H1 (cell line): ENCODE measurements around the gene KRTAP3-2. TPM values are rescaled to one million over a fixed set of nuclear protein-coding genes. Genes with fewer than 3 reads are reported as not detected.

Experiments used
- CTCF ChIA-PET: fragments of 300-600 bp; sonication (Branson Sonifier 250); formaldehyde crosslinking; loops from one replicate; lab custom pipeline; 2021; ENCODE audit not compliant: partially characterized antibody; lab: Charles Lee
- POLR2A ChIA-PET: fragments of 300-600 bp; sonication (Branson Sonifier 250); formaldehyde crosslinking; loops from one replicate; lab custom pipeline; 2021; ENCODE audit warnings: inconsistent platforms; ENCODE audit not compliant: partially characterized antibody; lab: Charles Lee
- DNase-seq, 2 experiments: peaks; one replicate each; pipeline versions ENCODE4 v3.0.0 to v3.0.0-alpha.2; 2010 to 2022; ENCODE audit warnings: low spot score in 2 of 2, low read depth in 1 of 2, mixed read lengths in 1 of 2
- FAIRE-seq: peaks from 2 replicates; lab custom pipeline; 2011; peaks lifted over from hg19 to GRCh38; lab: Jason Lieb, UNC
- H2AFZ ChIP-seq: 2 replicates; pipeline ENCODE4 v1.8.1; 2012; ENCODE audit warnings: low read length, inconsistent platforms
- H2AK5ac ChIP-seq: 2 replicates; pipeline ENCODE4 v1.6.1; 2013; ENCODE audit warnings: low read depth, low read length
- H2BK120ac ChIP-seq: replicated peaks from 2 replicates; pipeline ENCODE3; 2013; ENCODE audit warnings: low read depth, low read length, inconsistent platforms
- H2BK12ac ChIP-seq: 2 replicates; pipeline ENCODE4 v1.6.1; 2013; ENCODE audit warnings: low read depth, low read length
- H2BK15ac ChIP-seq: 2 replicates; pipeline ENCODE4 v1.6.1; 2013; ENCODE audit warnings: low read length
- H2BK20ac ChIP-seq: 2 replicates; pipeline ENCODE4 v1.6.1; 2013; ENCODE audit warnings: low read length
- H2BK5ac ChIP-seq: 2 replicates; pipeline ENCODE4 v1.6.1; 2013; ENCODE audit warnings: low read depth, low read length
- H3K14ac ChIP-seq: 2 replicates; pipeline ENCODE4 v1.6.1; 2013; ENCODE audit warnings: inconsistent platforms; ENCODE audit not compliant: insufficient read length
- H3K18ac ChIP-seq: 2 replicates; pipeline ENCODE4 v1.6.1; 2013; ENCODE audit warnings: low read length; ENCODE audit errors: extremely low read depth
- H3K23ac ChIP-seq: 2 replicates; pipeline ENCODE4 v1.6.1; 2013; ENCODE audit warnings: inconsistent platforms; ENCODE audit not compliant: insufficient read length
- H3K23me2 ChIP-seq: 2 replicates; pipeline ENCODE4 v1.6.1; 2013; ENCODE audit warnings: low read depth, low read length
- H3K27ac ChIP-seq: 2 replicates; pipeline ENCODE4 v1.6.1; 2011; ENCODE audit warnings: low read depth, low read length, inconsistent platforms
- H3K27me3 ChIP-seq, 4 experiments: replicated peaks in 1 of 4; 1 replicate in 1 of 4; 2 replicates in 3 of 4; pipeline versions ENCODE4 v1.6.1 to v1.8.1; 2011 to 2013; ENCODE audit warnings: low read length in 3 of 4, mild to moderate bottlenecking in 3 of 4, inconsistent platforms in 2 of 4, mixed read lengths in 2 of 4, moderate library complexity in 1 of 4; ENCODE audit not compliant: control insufficient read depth in 3 of 4, insufficient read depth in 3 of 4; ENCODE audit errors: extremely low read depth in 1 of 4
- H3K36me3 ChIP-seq, 4 experiments: 2 replicates each; pipeline versions ENCODE4 v1.6.1 to v1.8.1; 2011 to 2013; ENCODE audit warnings: mild to moderate bottlenecking in 4 of 4, low read length in 3 of 4, moderate library complexity in 2 of 4, control low read depth in 1 of 4, inconsistent platforms in 1 of 4; ENCODE audit not compliant: insufficient read depth in 4 of 4, control insufficient read depth in 2 of 4
- H3K4ac ChIP-seq: replicated peaks from 2 replicates; pipeline ENCODE3; 2013; ENCODE audit warnings: low read length, low read depth, mixed read lengths, inconsistent platforms; ENCODE audit not compliant: insufficient read length
- H3K4me1 ChIP-seq, 4 experiments: replicated peaks in 1 of 4; 1 replicate in 1 of 4; 2 replicates in 3 of 4; pipeline versions ENCODE4 v1.6.1 to v1.8.1; 2011 to 2013; ENCODE audit warnings: low read length in 3 of 4, inconsistent platforms in 2 of 4, mixed read lengths in 1 of 4; ENCODE audit not compliant: insufficient read depth in 4 of 4, control insufficient read depth in 3 of 4
- H3K4me2 ChIP-seq, 2 experiments: 2 replicates each; pipeline versions ENCODE4 v1.6.1 to v1.8.1; 2011 to 2013; ENCODE audit warnings: low read depth in 2 of 2, low read length in 2 of 2, control low read depth in 1 of 2, inconsistent platforms in 1 of 2, mild to moderate bottlenecking in 1 of 2; ENCODE audit not compliant: insufficient read depth in 1 of 2
- H3K4me3 ChIP-seq, 4 experiments: fragments of 200-600, 300-600 bp in 1 of 4; sonication (generic), shearing (Covaris generic), sonication (Bioruptor Twin) in 1 of 4; 2 replicates each; pipeline versions ENCODE4 v1.5.1 to v1.8.1; 2011 to 2016; ENCODE audit warnings: low read length in 4 of 4, low read depth in 3 of 4, control low read depth in 2 of 4, inconsistent platforms in 2 of 4, mild to moderate bottlenecking in 2 of 4, mixed read lengths in 1 of 4, moderate library complexity in 1 of 4; ENCODE audit not compliant: insufficient read depth in 2 of 4; ENCODE audit errors: extremely low read depth in 1 of 4
- H3K56ac ChIP-seq: replicated peaks from 2 replicates; pipeline ENCODE3; 2013; ENCODE audit warnings: low read depth, mild to moderate bottlenecking, mixed read lengths, low read length, inconsistent platforms; ENCODE audit not compliant: insufficient read length
- H3K79me1 ChIP-seq: 2 replicates; pipeline ENCODE4 v1.6.1; 2013; ENCODE audit warnings: low read depth, low read length, control low read depth
- H3K79me2 ChIP-seq, 2 experiments: 2 replicates each; pipeline versions ENCODE4 v1.6.1 to v1.8.1; 2012 to 2013; ENCODE audit warnings: low read length in 2 of 2, mild to moderate bottlenecking in 2 of 2, inconsistent platforms in 1 of 2; ENCODE audit not compliant: insufficient read depth in 2 of 2, control insufficient read depth in 1 of 2
- H3K9ac ChIP-seq, 4 experiments: replicated peaks in 1 of 4; 1 replicate in 1 of 4; 2 replicates in 3 of 4; pipeline versions ENCODE4 v1.6.1 to v1.8.1; 2011 to 2013; ENCODE audit warnings: low read depth in 3 of 4, low read length in 3 of 4, control low read depth in 2 of 4, mild to moderate bottlenecking in 2 of 4, moderate library complexity in 2 of 4, inconsistent platforms in 1 of 4; ENCODE audit errors: extremely low read depth in 1 of 4
- H3K9me3 ChIP-seq, 2 experiments: 2 replicates each; pipeline versions ENCODE4 v1.6.1 to v1.8.1; 2012 to 2013; ENCODE audit warnings: mild to moderate bottlenecking in 2 of 2, moderate library complexity in 2 of 2, control low read depth in 1 of 2, inconsistent platforms in 1 of 2, low read depth in 1 of 2, low read length in 1 of 2, mixed read lengths in 1 of 2; ENCODE audit not compliant: insufficient read depth in 2 of 2
- H4K20me1 ChIP-seq, 2 experiments: replicated peaks in 1 of 2; 2 replicates each; pipeline versions ENCODE3 to v1.8.1; 2011 to 2013; ENCODE audit warnings: inconsistent platforms in 2 of 2, low read length in 2 of 2, mild to moderate bottlenecking in 1 of 2; ENCODE audit not compliant: insufficient read depth in 2 of 2, control insufficient read depth in 1 of 2
- H4K5ac ChIP-seq: 2 replicates; pipeline ENCODE4 v1.6.1; 2013; ENCODE audit warnings: low read length, low read depth, mixed read lengths, inconsistent platforms; ENCODE audit not compliant: insufficient read length
- H4K8ac ChIP-seq: 2 replicates; pipeline ENCODE4 v1.8.0; 2013; ENCODE audit warnings: mild to moderate bottlenecking, moderate library complexity, low read length, inconsistent platforms; ENCODE audit not compliant: insufficient read depth; ENCODE audit errors: extremely low read depth
- H4K91ac ChIP-seq: replicated peaks from 2 replicates; pipeline ENCODE3; 2013; ENCODE audit warnings: low read length, mixed read lengths, inconsistent platforms; ENCODE audit not compliant: insufficient read length
- CBX8 ChIP-seq: fragments of 300-800, 300-1000 bp; sonication (generic); IDR thresholded peaks from 2 replicates; pipeline ENCODE4 v1.7.1; 2016; ENCODE audit warnings: low read depth, low read length, borderline replicate concordance
- EP300 ChIP-seq, 2 experiments: IDR thresholded peaks; 1 replicate in 1 of 2; 2 replicates in 1 of 2; pipeline ENCODE4 v1.6.1; 2011 to 2012; ENCODE audit warnings: low read depth in 2 of 2, low read length in 2 of 2, mild to moderate bottlenecking in 2 of 2, borderline replicate concordance in 1 of 2, inconsistent platforms in 1 of 2, moderate library complexity in 1 of 2
- MAX ChIP-seq: IDR thresholded peaks from 2 replicates; pipeline ENCODE4 v1.6.1; 2012; ENCODE audit warnings: inconsistent platforms
- SIN3A ChIP-seq, 2 experiments: IDR thresholded peaks in 1 of 2; conservative IDR thresholded peaks in 1 of 2; 2 replicates each; pipeline ENCODE4 v1.6.1; 2011 to 2012; ENCODE audit warnings: low read length in 2 of 2, improper control_type of control experiment in 1 of 2, low read depth in 1 of 2, mild to moderate bottlenecking in 1 of 2
- SRF ChIP-seq: IDR thresholded peaks from 2 replicates; pipeline ENCODE4 v1.6.1; 2011; ENCODE audit warnings: mild to moderate bottlenecking, low read depth, low read length, moderate library complexity
- WGBS, 2 experiments: shearing (Covaris generic) in 1 of 2; methylation state at CpG; one replicate each; pipeline versions ENCODE4 v1.1.6 to v1.1.7; 2013 to 2015; ENCODE audit warnings: low lambda C conversion rate in 2 of 2, mixed read lengths in 2 of 2, inconsistent platforms in 1 of 2, low coverage in 1 of 2, missing lambda C conversion rate in 1 of 2; ENCODE audit not compliant: insufficient replicate concordance in 2 of 2, insufficient coverage in 1 of 2, insufficient read length in 1 of 2; ENCODE audit errors: extremely low coverage in 1 of 2, missing lambda C conversion rate in 1 of 2; 5-methylcytosine and 5-hydroxymethylcytosine counted together
- polyA plus RNA-seq, 7 experiments: library from polyadenylated mRNA; depleted of rRNA in 3 of 7; stranded (reverse) in 5 of 7; unstranded in 2 of 7; fragments of >200 nt in 5 of 7; fragments of 200-250 nt in 2 of 7; gene quantifications; 1 replicate in 5 of 7; 2 replicates in 1 of 7; 4 replicates in 1 of 7; pipeline versions ENCODE4 v1.2.1 to v1.2.3, GENCODE V29; 2011 to 2013; ENCODE audit warnings: missing spikeins in 2 of 7, mixed read lengths in 2 of 7
- total RNA-seq: library from RNA; stranded (reverse); fragmentation: NEBNext Ultra II Directional; extraction: Animal tissue kit (Norgen Biotek cat#: 25700); gene quantifications from 2 replicates; pipeline ENCODE4 v1.2.1, GENCODE V29; 2021

The KRTAP3-2 gene
- total and polyA plus RNA-seq, 2 of the 8 experiments (the other 6 are each of a cell fraction or from before 2014, with no cell fraction given), result not detected

DNA sequence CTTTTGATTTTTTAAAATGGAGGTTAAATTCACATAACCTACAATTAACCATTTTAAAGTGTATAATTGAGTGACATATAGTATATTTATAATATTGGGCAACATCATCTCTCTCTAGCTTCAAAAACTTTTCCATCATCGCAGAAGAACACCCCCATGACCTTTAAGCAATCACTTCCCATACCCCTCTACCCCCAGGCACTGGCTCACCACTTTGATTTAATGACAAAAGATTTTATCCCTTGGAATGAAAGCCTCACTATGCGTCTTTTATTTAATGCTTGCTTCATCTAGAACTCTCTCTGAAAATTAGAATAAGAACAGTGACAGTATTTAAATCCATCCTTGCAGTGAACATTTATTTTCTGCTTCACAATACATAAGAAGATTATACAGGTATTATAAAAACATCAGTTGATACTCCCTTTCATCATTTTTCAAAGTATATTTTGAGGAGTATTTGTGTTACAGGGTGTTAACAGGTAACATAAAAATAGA, 38.2 kb upstream of the KRTAP3-2 start:
- POLR2A ChIA-PET, result no interaction called here

More for the DNA sequence above, 38.2 kb upstream of the KRTAP3-2 start:
- H4K91ac ChIP-seq, result no peak overlapping the region
- H3K18ac ChIP-seq, result no peak overlapping the region
- no peak overlapping the region for H3K56ac ChIP-seq
- H3K23me2 ChIP-seq, result no peaks in the 10 kb centered on the region
- TF ChIP-seq CBX8, result no peak
- no peak for TF ChIP-seq EP300 (IDR thresholded peaks at IDR 0.05; ENCODE audit: borderline replicate concordance in 1 of 2, low read depth in 2 of 2, low read length in 2 of 2)
- TF ChIP-seq SRF, result no peak
- TF ChIP-seq SIN3A (conservative IDR thresholded peaks at IDR 0.05 in 1 of 2, IDR thresholded peaks at IDR 0.05 in 1 of 2; ENCODE audit: low read depth in 1 of 2, low read length in 2 of 2), result no peak
- no peak for TF ChIP-seq MAX
- CTCF ChIA-PET, result interaction anchor here (1.1 kb wide), 1 partner anchor 11 kb away, joined by 3 read pairs; no protein-coding TSS in a partner anchor
- H3K14ac ChIP-seq, result no peak overlapping the region
- H3K27ac ChIP-seq, result no peak overlapping the region
- no peak for FAIRE-seq
- H2BK20ac ChIP-seq, result no peak overlapping the region
- WGBS, 2 experiments, result 74% methylated on average over 2 of the region's 2 CpGs; no CpG with 5 or more reads in 1 of the 2 experiments
- H3K9me3 ChIP-seq, result no peaks in the 10 kb centered on the region
- H3K4me2 ChIP-seq, result no peak overlapping the region
- H4K20me1 ChIP-seq, result no peaks in the 10 kb centered on the region
- no peak for DNase-seq
- H4K5ac ChIP-seq, result no peak overlapping the region
- H2AFZ ChIP-seq, result no peak overlapping the region
- H2BK5ac ChIP-seq, result no peak overlapping the region; the same call in 1 of the 2 replicates
- H3K4ac ChIP-seq, result no peak overlapping the region
- H3K4me1 ChIP-seq, result peaks cover 0 to 9% (median 2%) of the 10 kb centered on the region in 4 experiments; a peak in 4 of 7 replicates
- no peak overlapping the region for H3K9ac ChIP-seq
- no peak overlapping the region for H2BK12ac ChIP-seq
- H3K23ac ChIP-seq, result no peak overlapping the region
- H3K79me1 ChIP-seq, result no peaks in the 10 kb centered on the region
- no peaks in the 10 kb centered on the region for H3K27me3 ChIP-seq
- H4K8ac ChIP-seq, result no peak overlapping the region
- no peaks in the 10 kb centered on the region for H3K36me3 ChIP-seq
- H3K4me3 ChIP-seq, result no peak overlapping the region; a peak in 1 of 8 replicates
- H3K79me2 ChIP-seq, result no peaks in the 10 kb centered on the region
- no peak overlapping the region for H2BK15ac ChIP-seq
- H2AK5ac ChIP-seq, result no peak overlapping the region
- no peak overlapping the region for H2BK120ac ChIP-seq
